HEK293 (cell line): ENCODE results near the gene PHLDB2.

ENCODE experiments used
- CTCF ChIA-PET: fragments of 350-600 bp; formaldehyde crosslinking; extraction: SDS; loops from one replicate; lab custom pipeline; 2021; ENCODE audit warnings: antibody characterized with exemption; lab: Yijun Ruan, JAX
- POLR2A ChIA-PET: fragments of 300-600 bp; formaldehyde crosslinking; extraction: SDS; loops from one replicate; lab custom pipeline; 2020; ENCODE audit warnings: antibody characterized with exemption, inconsistent platforms; lab: Yijun Ruan, JAX
- H3K27ac ChIP-seq: fragments of 200-500 bp; sonication (Bioruptor generic); 2 replicates; pipeline ENCODE4 v1.5.1; 2014; ENCODE audit warnings: low read depth, low read length, control low read depth, inconsistent platforms; ENCODE audit errors: extremely low read depth
- H3K36me3 ChIP-seq, 2 experiments: fragments of 200-500 bp in 1 of 2; sonication (Bioruptor generic) in 1 of 2; 1 replicate in 1 of 2; 2 replicates in 1 of 2; pipeline ENCODE4 v1.5.1; 2014 to 2017; ENCODE audit warnings: inconsistent platforms in 2 of 2, low read length in 2 of 2; ENCODE audit not compliant: control insufficient read depth in 2 of 2, insufficient read depth in 1 of 2
- H3K4me1 ChIP-seq: fragments of 200-500 bp; sonication (Bioruptor generic); 2 replicates; pipeline ENCODE4 v1.5.1; 2014; ENCODE audit warnings: mild to moderate bottlenecking, low read length, inconsistent platforms; ENCODE audit not compliant: control insufficient read depth, insufficient read depth
- H3K4me3 ChIP-seq: 2 replicates; pipeline ENCODE4 v1.5.1; 2011; ENCODE audit warnings: low read depth, mild to moderate bottlenecking, control low read depth, low read length, moderate library complexity
- H3K9me3 ChIP-seq: fragments of 200-500 bp; sonication (Bioruptor generic); 2 replicates; pipeline ENCODE4 v1.5.1; 2014; ENCODE audit warnings: low read depth, low read length, inconsistent platforms; ENCODE audit not compliant: control insufficient read depth, insufficient read depth
- KLF1 ChIP-seq: fragments of 450-650 bp; formaldehyde crosslinking; IDR thresholded peaks from 2 replicates; pipeline ENCODE4 v1.5.1; 2016; ENCODE audit warnings: missing biosample characterization, missing genetic modification characterization
- KLF10 ChIP-seq: fragments of 450-650 bp; IDR thresholded peaks from 2 replicates; pipeline ENCODE4 v1.5.1; 2018; ENCODE audit warnings: missing biosample characterization, mild to moderate bottlenecking, missing genetic modification characterization
- KLF8 ChIP-seq: fragments of 450-650 bp; formaldehyde crosslinking; IDR thresholded peaks from 2 replicates; pipeline ENCODE4 v1.5.1; 2016; ENCODE audit warnings: missing biosample characterization, missing genetic modification characterization
- PRDM1 ChIP-seq: fragments of 450-650 bp; formaldehyde crosslinking; IDR thresholded peaks from 2 replicates; pipeline ENCODE4; 2016; ENCODE audit warnings: missing biosample characterization, missing genetic modification characterization
- TCF7L2 ChIP-seq: IDR thresholded peaks from 2 replicates; pipeline ENCODE4 v1.6.1; 2011; ENCODE audit warnings: low read depth, mild to moderate bottlenecking, inconsistent platforms, low read length, moderate library complexity, borderline replicate concordance
- ZBTB7A ChIP-seq: fragments of 450-650 bp; formaldehyde crosslinking; IDR thresholded peaks from 2 replicates; pipeline ENCODE4 v1.5.1; 2016; ENCODE audit warnings: low read depth, missing biosample characterization, missing genetic modification characterization
- ZFP3 ChIP-seq: fragments of 450-650 bp; formaldehyde crosslinking; IDR thresholded peaks from 2 replicates; pipeline ENCODE4 v1.5.1; 2016; ENCODE audit warnings: low read depth, missing biosample characterization, missing genetic modification characterization
- ZNF114 ChIP-seq: fragments of 450-650 bp; formaldehyde crosslinking; IDR thresholded peaks from 2 replicates; pipeline ENCODE4 v1.5.0; 2017; ENCODE audit warnings: missing biosample characterization, missing genetic modification characterization
- ZNF24 ChIP-seq: fragments of 450-650 bp; formaldehyde crosslinking; IDR thresholded peaks from 2 replicates; pipeline ENCODE4 v1.5.1; 2016; ENCODE audit warnings: missing biosample characterization, missing genetic modification characterization
- ZNF248 ChIP-seq: fragments of 450-650 bp; formaldehyde crosslinking; IDR thresholded peaks from 2 replicates; pipeline ENCODE4 v1.5.1; 2017; ENCODE audit warnings: missing biosample characterization, missing genetic modification characterization
- ZNF274 ChIP-seq, 2 experiments: fragments of 200-500 bp in 1 of 2; fragments of 450-650 bp in 1 of 2; sonication (Bioruptor generic) in 1 of 2; formaldehyde crosslinking in 1 of 2; IDR thresholded peaks; 2 replicates each; pipeline versions ENCODE4 v1.5.1 to v1.6.1; 2014 to 2016; ENCODE audit warnings: borderline replicate concordance in 1 of 2, inconsistent platforms in 1 of 2, low read length in 1 of 2, missing biosample characterization in 1 of 2, missing genetic modification characterization in 1 of 2
- ZNF335 ChIP-seq: fragments of 450-650 bp; formaldehyde crosslinking; conservative IDR thresholded peaks from 2 replicates; pipeline ENCODE4 v1.5.1; 2016; ENCODE audit warnings: missing biosample characterization, missing genetic modification characterization
- ZNF341 ChIP-seq: fragments of 450-650 bp; formaldehyde crosslinking; IDR thresholded peaks from 2 replicates; pipeline ENCODE4; 2016; ENCODE audit warnings: low read depth, missing biosample characterization, missing genetic modification characterization
- ZNF354C ChIP-seq: fragments of 450-650 bp; formaldehyde crosslinking; IDR thresholded peaks from 2 replicates; pipeline ENCODE4 v1.5.1; 2016; ENCODE audit warnings: missing biosample characterization, missing genetic modification characterization, low read depth, borderline replicate concordance
- ZNF501 ChIP-seq: fragments of 450-650 bp; formaldehyde crosslinking; IDR thresholded peaks from 2 replicates; pipeline ENCODE4 v1.5.1; 2016; ENCODE audit warnings: missing biosample characterization, missing genetic modification characterization
- ZNF549 ChIP-seq: fragments of 450-650 bp; IDR thresholded peaks from 2 replicates; pipeline ENCODE4 v1.5.1; 2018; ENCODE audit warnings: missing biosample characterization, missing genetic modification characterization, mild to moderate bottlenecking, inconsistent platforms, moderate library complexity
- ZNF600 ChIP-seq: fragments of 450-650 bp; formaldehyde crosslinking; IDR thresholded peaks from 2 replicates; pipeline ENCODE4 v1.5.1; 2016; ENCODE audit warnings: missing biosample characterization, missing genetic modification characterization
- ZNF707 ChIP-seq: fragments of 450-650 bp; formaldehyde crosslinking; IDR thresholded peaks from 2 replicates; pipeline ENCODE4 v1.5.1; 2016; ENCODE audit warnings: missing biosample characterization, missing genetic modification characterization
- ZNF792 ChIP-seq: fragments of 450-650 bp; formaldehyde crosslinking; IDR thresholded peaks from 2 replicates; pipeline ENCODE4 v1.5.1; 2016; ENCODE audit warnings: missing biosample characterization, missing genetic modification characterization
- ZNF830 ChIP-seq: fragments of 450-650 bp; IDR thresholded peaks from 2 replicates; pipeline ENCODE4 v1.5.0; 2018; ENCODE audit warnings: missing biosample characterization, missing genetic modification characterization, low read depth, mild to moderate bottlenecking, moderate library complexity
- TF ChIP-seq, protein P1 (sequence below): fragments of 450-650 bp; formaldehyde crosslinking; IDR thresholded peaks from 2 replicates; pipeline ENCODE4; 2016; ENCODE audit warnings: missing biosample characterization, missing genetic modification characterization
- TF ChIP-seq, protein P2 (sequence below): fragments of 450-650 bp; formaldehyde crosslinking; IDR thresholded peaks from 2 replicates; pipeline ENCODE4 v1.5.1; 2016; ENCODE audit warnings: missing biosample characterization, missing genetic modification characterization, low read depth
- TF ChIP-seq, protein P3 (sequence below): fragments of 450-650 bp; formaldehyde crosslinking; IDR thresholded peaks from 2 replicates; pipeline ENCODE4 v1.5.1; 2017; ENCODE audit warnings: missing biosample characterization, missing genetic modification characterization
- TF ChIP-seq, protein P4 (sequence below): fragments of 450-650 bp; formaldehyde crosslinking; IDR thresholded peaks from 2 replicates; pipeline ENCODE4 v1.5.1; 2016; ENCODE audit warnings: missing biosample characterization, missing genetic modification characterization

The PHLDB2 gene

DNA sequence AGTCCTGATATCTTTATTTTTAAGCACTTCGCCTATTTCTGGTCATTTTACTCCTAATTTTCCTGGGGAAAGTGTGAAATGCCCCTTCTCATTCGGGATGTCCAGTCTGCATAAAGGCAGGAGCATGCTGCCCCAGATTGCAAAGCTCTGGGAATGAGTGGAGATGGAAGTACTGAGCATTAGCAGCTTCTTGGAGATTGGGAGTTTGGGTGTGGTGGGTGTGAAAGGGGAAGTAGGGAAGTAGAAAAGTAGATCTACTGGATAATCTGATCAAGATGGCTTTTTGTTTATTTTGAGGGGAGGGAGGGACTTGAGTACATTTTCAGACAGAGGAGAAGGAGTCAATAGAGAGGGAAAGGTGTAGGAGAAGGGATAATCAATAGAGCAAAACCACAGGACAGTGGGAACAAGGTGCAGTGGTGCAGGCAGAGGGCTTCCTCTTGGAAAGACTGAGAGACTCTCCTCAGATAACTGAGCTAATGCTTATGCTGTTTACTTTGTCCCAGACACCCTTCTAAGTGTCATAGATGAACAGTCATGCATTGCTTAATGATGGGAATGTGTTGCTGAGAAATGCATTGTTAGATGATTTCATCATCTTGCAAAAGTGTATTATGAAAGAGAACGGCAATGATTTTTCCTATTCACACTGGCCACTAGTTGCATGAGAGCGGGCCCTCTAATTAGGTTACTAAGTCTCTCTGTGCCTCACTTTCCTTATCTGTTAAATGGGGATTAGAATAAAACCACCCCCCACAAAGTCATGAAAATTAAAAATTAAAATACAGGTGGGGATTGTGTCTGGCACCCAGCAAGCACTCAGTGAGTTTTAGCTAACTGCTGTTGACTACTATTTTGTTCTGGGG lies 45.5 kb downstream of the PHLDB2 start (continued):
- TF ChIP-seq KLF1 (tag by site-specific recombination) (peak; percentile 49), KLF8 (0 out of 2 replicates have a peak, but pooled peaks have one; percentile 36)

DNA sequence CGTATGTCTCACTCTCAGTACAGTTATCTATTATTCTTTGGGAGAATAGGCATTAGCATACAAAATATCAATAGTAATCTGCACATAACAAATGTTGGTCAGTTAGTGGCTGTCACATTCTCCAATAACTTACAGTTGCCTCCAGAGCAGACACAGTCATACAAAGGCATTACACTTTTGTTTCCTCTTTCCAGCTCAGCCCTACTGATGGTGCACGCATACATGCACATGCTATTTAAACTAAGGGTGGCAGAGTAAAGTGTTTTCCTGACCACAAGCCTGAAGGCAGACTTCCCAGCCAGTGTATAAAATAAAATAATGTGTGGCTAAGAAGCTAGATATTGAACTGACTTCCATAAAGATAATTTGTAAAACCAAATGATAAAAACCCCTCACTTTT lies 47.6 kb downstream of the PHLDB2 start:
- Histone ChIP-seq H3K4me1 (no peaks in the 10 kb centered on the region), H3K27ac (no peak overlapping the region), H3K9me3 (no peaks in the 10 kb centered on the region), H3K4me3 (no peak overlapping the region), H3K36me3 (no peaks in the 10 kb centered on the region)
- TF ChIP-seq ZNF24: no peak
- no peak for TF ChIP-seq ZNF549 (tag by site-specific recombination)
- TF ChIP-seq, protein P1, sequence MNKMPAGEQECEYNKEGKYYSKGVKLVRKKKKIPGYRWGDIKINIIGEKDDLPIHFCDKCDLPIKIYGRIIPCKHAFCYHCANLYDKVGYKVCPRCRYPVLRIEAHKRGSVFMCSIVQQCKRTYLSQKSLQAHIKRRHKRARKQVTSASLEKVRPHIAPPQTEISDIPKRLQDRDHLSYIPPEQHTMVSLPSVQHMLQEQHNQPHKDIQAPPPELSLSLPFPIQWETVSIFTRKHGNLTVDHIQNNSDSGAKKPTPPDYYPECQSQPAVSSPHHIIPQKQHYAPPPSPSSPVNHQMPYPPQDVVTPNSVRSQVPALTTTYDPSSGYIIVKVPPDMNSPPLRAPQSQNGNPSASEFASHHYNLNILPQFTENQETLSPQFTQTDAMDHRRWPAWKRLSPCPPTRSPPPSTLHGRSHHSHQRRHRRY (tag by site-specific recombination): no peak
- TF ChIP-seq PRDM1: no peak
- TF ChIP-seq ZNF274 (IDR thresholded peaks at IDR 0.05; ENCODE audit: low read length): no peak
- TF ChIP-seq ZNF274 (tag by site-specific recombination; IDR thresholded peaks at IDR 0.05; ENCODE audit: borderline replicate concordance): no peak
- no peak for TF ChIP-seq ZNF707 (tag by site-specific recombination)
- CTCF ChIA-PET: no interaction called here
- POLR2A ChIA-PET: no interaction called here

DNA sequence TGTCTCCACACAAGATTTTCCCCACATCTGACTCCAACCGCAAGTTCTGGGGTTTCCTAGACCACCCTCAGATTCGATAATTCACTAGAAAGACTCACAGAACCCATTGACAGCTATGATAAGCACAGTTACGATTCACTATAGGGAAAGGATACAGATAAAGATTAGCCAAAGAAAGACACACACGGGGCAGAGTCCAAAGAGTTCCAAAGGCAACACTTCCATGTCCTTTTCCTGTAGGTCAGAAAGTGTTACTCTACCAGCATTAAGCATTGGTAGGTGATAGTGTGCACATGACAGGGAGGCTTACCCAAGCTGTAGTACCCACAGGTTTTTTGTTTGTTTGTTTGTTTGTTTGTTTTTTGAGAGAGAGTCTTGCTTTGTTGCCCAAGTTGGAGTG lies 48.1 kb downstream of the PHLDB2 start:
- H3K4me1 ChIP-seq: no peaks in the 10 kb centered on the region
- H3K4me3 ChIP-seq: no peak overlapping the region
- ChIA-PET POLR2A (no interaction called here), CTCF (no interaction called here)
- H3K9me3 ChIP-seq: no peaks in the 10 kb centered on the region
- no peaks in the 10 kb centered on the region for H3K36me3 ChIP-seq
- no peak overlapping the region for H3K27ac ChIP-seq
- TF ChIP-seq ZNF114 (tag by site-specific recombination): no peak
- TF ChIP-seq ZNF341 (tag by site-specific recombination): no peak
- no peak for TF ChIP-seq ZNF501 (tag by site-specific recombination)
- TF ChIP-seq ZNF792 (tag by site-specific recombination): no peak
- TF ChIP-seq, protein P2, sequence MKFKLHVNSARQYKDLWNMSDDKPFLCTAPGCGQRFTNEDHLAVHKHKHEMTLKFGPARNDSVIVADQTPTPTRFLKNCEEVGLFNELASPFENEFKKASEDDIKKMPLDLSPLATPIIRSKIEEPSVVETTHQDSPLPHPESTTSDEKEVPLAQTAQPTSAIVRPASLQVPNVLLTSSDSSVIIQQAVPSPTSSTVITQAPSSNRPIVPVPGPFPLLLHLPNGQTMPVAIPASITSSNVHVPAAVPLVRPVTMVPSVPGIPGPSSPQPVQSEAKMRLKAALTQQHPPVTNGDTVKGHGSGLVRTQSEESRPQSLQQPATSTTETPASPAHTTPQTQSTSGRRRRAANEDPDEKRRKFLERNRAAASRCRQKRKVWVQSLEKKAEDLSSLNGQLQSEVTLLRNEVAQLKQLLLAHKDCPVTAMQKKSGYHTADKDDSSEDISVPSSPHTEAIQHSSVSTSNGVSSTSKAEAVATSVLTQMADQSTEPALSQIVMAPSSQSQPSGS (tag by site-specific recombination): no peak
- no peak for TF ChIP-seq ZNF830 (tag by site-specific recombination)
- TF ChIP-seq KLF10 (tag by site-specific recombination): no peak
- TF ChIP-seq, protein P3, sequence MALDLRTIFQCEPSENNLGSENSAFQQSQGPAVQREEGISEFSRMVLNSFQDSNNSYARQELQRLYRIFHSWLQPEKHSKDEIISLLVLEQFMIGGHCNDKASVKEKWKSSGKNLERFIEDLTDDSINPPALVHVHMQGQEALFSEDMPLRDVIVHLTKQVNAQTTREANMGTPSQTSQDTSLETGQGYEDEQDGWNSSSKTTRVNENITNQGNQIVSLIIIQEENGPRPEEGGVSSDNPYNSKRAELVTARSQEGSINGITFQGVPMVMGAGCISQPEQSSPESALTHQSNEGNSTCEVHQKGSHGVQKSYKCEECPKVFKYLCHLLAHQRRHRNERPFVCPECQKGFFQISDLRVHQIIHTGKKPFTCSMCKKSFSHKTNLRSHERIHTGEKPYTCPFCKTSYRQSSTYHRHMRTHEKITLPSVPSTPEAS (tag by site-specific recombination): no peak
- TF ChIP-seq ZBTB7A (tag by site-specific recombination): no peak
- TF ChIP-seq ZNF600 (tag by site-specific recombination): no peak
- no peak for TF ChIP-seq ZNF248
- TF ChIP-seq ZFP3 (tag by site-specific recombination): no peak
- no peak for TF ChIP-seq ZNF335 (tag by site-specific recombination)
- TF ChIP-seq ZNF354C (tag by site-specific recombination): no peak
- TF ChIP-seq TCF7L2: no peak
- TF ChIP-seq, protein P4, sequence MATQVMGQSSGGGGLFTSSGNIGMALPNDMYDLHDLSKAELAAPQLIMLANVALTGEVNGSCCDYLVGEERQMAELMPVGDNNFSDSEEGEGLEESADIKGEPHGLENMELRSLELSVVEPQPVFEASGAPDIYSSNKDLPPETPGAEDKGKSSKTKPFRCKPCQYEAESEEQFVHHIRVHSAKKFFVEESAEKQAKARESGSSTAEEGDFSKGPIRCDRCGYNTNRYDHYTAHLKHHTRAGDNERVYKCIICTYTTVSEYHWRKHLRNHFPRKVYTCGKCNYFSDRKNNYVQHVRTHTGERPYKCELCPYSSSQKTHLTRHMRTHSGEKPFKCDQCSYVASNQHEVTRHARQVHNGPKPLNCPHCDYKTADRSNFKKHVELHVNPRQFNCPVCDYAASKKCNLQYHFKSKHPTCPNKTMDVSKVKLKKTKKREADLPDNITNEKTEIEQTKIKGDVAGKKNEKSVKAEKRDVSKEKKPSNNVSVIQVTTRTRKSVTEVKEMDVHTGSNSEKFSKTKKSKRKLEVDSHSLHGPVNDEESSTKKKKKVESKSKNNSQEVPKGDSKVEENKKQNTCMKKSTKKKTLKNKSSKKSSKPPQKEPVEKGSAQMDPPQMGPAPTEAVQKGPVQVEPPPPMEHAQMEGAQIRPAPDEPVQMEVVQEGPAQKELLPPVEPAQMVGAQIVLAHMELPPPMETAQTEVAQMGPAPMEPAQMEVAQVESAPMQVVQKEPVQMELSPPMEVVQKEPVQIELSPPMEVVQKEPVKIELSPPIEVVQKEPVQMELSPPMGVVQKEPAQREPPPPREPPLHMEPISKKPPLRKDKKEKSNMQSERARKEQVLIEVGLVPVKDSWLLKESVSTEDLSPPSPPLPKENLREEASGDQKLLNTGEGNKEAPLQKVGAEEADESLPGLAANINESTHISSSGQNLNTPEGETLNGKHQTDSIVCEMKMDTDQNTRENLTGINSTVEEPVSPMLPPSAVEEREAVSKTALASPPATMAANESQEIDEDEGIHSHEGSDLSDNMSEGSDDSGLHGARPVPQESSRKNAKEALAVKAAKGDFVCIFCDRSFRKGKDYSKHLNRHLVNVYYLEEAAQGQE (tag by site-specific recombination): no peak
- TF ChIP-seq PRDM1: no peak
